ENCODE measurements around the gene AUTS2. TPM values are rescaled to one million over a fixed set of nuclear protein-coding genes. Genes with fewer than 3 reads are reported as not detected.

Gene AUTS2
- total RNA-seq, 1 experiment from 2014 or later = 50.0 TPM

DNA sequence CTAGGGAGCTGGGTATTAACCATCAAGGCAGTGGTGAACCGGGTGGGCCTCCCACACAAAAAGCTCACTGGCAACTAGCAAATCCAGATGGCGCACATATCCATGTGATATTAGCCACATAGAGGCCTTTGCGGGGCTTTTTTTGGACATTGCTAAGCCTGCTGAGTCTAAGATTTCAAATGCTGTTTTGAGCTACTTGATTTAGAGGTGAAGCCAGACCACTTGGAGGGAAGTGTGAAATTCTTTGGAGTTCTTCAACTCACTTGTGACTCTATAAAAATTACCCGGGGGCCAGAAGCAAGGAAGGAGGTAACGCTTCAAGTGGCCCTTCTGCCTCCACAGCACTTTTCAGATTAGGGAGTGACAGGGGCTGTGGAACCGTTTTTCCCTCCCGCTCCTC is 913.9 kb downstream of the AUTS2 start:
- ATAC-seq (no peak), DNase-seq (ENCODE audit: low spot score) (no peak)
- no peak overlapping the region for H3K27ac Mint-ChIP-seq
- H3K4me3 Mint-ChIP-seq = no peak overlapping the region
- H3K9me3 Mint-ChIP-seq = peaks cover 5% of the 10 kb centered on the region; the same call in 1 of the 2 replicates
- H3K4me1 Mint-ChIP-seq = no peaks in the 10 kb centered on the region
- ChIA-PET POLR2A (interaction anchor here (0.7 kb wide), 2 partner anchors 29 to 467 kb away, joined by 3 read pairs; no protein-coding TSS in a partner anchor), CTCF (interaction anchor here (1.0 kb wide), 1 partner anchor 186 kb away, joined by 4 read pairs; no protein-coding TSS in a partner anchor)
- no peaks in the 10 kb centered on the region; the same call in 1 of the 2 replicates for H3K27me3 Mint-ChIP-seq (ENCODE audit: low read depth)
- no peak for TF ChIP-seq TCF7 (CRISPR knock-in tag; IDR thresholded peaks at IDR 0.05; ENCODE audit: low read depth)
- H3K36me3 Mint-ChIP-seq = no peaks in the 10 kb centered on the region

GRCh38 chr7:70512761-70513160 is 914.5 kb downstream of the AUTS2 start:
- peaks cover 5% of the 10 kb centered on the region; the same call in 1 of the 2 replicates for H3K9me3 Mint-ChIP-seq
- no peak overlapping the region for H3K4me3 Mint-ChIP-seq
- H3K27me3 Mint-ChIP-seq (ENCODE audit: low read depth) = no peaks in the 10 kb centered on the region; the same call in 1 of the 2 replicates
- no peak for DNase-seq (ENCODE audit: low spot score)
- ChIA-PET CTCF (interaction anchor here (1.0 kb wide), 1 partner anchor 186 kb away, joined by 4 read pairs; no protein-coding TSS in a partner anchor), POLR2A (interaction anchor here (0.7 kb wide), 2 partner anchors 30 to 468 kb away, joined by 3 read pairs; no protein-coding TSS in a partner anchor)
- TF ChIP-seq RORB (CRISPR knock-in tag; IDR thresholded peaks at IDR 0.05) (no peak), CBFB (CRISPR knock-in tag; IDR thresholded peaks at IDR 0.05; ENCODE audit: low read depth) (no peak), PRRX2 (CRISPR knock-in tag; IDR thresholded peaks at IDR 0.05) (no peak), SMAD3 (CRISPR knock-in tag; IDR thresholded peaks at IDR 0.05; ENCODE audit: borderline replicate concordance) (no peak), TEAD4 (CRISPR knock-in tag; IDR thresholded peaks at IDR 0.05) (no peak), ETV6 (CRISPR knock-in tag; IDR thresholded peaks at IDR 0.05) (no peak), GTF2I (CRISPR knock-in tag; conservative IDR thresholded peaks at IDR 0.05) (no peak), OVOL2 (CRISPR knock-in tag; IDR thresholded peaks at IDR 0.05; ENCODE audit: borderline replicate concordance) (no peak), ATF2 (CRISPR knock-in tag; IDR thresholded peaks at IDR 0.05; ENCODE audit: borderline replicate concordance, low read depth) (no peak), JAZF1 (CRISPR knock-in tag; IDR thresholded peaks at IDR 0.05) (no peak), NFE2L1 (CRISPR knock-in tag; IDR thresholded peaks at IDR 0.05) (no peak), ZNF121 (CRISPR knock-in tag; IDR thresholded peaks at IDR 0.05) (no peak), ZBTB43 (CRISPR knock-in tag; IDR thresholded peaks at IDR 0.05) (no peak), E2F4 (CRISPR knock-in tag; IDR thresholded peaks at IDR 0.05; ENCODE audit: borderline replicate concordance, low read depth) (no peak), SP1 (CRISPR knock-in tag; conservative IDR thresholded peaks at IDR 0.05) (no peak)
- TF ChIP-seq, protein P1, sequence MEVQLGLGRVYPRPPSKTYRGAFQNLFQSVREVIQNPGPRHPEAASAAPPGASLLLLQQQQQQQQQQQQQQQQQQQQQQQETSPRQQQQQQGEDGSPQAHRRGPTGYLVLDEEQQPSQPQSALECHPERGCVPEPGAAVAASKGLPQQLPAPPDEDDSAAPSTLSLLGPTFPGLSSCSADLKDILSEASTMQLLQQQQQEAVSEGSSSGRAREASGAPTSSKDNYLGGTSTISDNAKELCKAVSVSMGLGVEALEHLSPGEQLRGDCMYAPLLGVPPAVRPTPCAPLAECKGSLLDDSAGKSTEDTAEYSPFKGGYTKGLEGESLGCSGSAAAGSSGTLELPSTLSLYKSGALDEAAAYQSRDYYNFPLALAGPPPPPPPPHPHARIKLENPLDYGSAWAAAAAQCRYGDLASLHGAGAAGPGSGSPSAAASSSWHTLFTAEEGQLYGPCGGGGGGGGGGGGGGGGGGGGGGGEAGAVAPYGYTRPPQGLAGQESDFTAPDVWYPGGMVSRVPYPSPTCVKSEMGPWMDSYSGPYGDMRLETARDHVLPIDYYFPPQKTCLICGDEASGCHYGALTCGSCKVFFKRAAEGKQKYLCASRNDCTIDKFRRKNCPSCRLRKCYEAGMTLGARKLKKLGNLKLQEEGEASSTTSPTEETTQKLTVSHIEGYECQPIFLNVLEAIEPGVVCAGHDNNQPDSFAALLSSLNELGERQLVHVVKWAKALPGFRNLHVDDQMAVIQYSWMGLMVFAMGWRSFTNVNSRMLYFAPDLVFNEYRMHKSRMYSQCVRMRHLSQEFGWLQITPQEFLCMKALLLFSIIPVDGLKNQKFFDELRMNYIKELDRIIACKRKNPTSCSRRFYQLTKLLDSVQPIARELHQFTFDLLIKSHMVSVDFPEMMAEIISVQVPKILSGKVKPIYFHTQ (CRISPR knock-in tag; IDR thresholded peaks at IDR 0.05) = no peak
- TF ChIP-seq, protein P2, sequence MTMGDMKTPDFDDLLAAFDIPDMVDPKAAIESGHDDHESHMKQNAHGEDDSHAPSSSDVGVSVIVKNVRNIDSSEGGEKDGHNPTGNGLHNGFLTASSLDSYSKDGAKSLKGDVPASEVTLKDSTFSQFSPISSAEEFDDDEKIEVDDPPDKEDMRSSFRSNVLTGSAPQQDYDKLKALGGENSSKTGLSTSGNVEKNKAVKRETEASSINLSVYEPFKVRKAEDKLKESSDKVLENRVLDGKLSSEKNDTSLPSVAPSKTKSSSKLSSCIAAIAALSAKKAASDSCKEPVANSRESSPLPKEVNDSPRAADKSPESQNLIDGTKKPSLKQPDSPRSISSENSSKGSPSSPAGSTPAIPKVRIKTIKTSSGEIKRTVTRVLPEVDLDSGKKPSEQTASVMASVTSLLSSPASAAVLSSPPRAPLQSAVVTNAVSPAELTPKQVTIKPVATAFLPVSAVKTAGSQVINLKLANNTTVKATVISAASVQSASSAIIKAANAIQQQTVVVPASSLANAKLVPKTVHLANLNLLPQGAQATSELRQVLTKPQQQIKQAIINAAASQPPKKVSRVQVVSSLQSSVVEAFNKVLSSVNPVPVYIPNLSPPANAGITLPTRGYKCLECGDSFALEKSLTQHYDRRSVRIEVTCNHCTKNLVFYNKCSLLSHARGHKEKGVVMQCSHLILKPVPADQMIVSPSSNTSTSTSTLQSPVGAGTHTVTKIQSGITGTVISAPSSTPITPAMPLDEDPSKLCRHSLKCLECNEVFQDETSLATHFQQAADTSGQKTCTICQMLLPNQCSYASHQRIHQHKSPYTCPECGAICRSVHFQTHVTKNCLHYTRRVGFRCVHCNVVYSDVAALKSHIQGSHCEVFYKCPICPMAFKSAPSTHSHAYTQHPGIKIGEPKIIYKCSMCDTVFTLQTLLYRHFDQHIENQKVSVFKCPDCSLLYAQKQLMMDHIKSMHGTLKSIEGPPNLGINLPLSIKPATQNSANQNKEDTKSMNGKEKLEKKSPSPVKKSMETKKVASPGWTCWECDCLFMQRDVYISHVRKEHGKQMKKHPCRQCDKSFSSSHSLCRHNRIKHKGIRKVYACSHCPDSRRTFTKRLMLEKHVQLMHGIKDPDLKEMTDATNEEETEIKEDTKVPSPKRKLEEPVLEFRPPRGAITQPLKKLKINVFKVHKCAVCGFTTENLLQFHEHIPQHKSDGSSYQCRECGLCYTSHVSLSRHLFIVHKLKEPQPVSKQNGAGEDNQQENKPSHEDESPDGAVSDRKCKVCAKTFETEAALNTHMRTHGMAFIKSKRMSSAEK (CRISPR knock-in tag; IDR thresholded peaks at IDR 0.05; ENCODE audit: borderline replicate concordance) = no peak
- TF ChIP-seq, protein P3, sequence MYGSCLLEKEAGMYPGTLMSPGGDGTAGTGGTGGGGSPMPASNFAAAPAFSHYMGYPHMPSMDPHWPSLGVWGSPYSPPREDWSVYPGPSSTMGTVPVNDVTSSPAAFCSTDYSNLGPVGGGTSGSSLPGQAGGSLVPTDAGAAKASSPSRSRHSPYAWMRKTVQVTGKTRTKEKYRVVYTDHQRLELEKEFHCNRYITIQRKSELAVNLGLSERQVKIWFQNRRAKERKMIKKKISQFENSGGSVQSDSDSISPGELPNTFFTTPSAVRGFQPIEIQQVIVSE (CRISPR knock-in tag; IDR thresholded peaks at IDR 0.05; ENCODE audit: borderline replicate concordance) = no peak
- TF ChIP-seq, protein P4, sequence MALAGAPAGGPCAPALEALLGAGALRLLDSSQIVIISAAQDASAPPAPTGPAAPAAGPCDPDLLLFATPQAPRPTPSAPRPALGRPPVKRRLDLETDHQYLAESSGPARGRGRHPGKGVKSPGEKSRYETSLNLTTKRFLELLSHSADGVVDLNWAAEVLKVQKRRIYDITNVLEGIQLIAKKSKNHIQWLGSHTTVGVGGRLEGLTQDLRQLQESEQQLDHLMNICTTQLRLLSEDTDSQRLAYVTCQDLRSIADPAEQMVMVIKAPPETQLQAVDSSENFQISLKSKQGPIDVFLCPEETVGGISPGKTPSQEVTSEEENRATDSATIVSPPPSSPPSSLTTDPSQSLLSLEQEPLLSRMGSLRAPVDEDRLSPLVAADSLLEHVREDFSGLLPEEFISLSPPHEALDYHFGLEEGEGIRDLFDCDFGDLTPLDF (CRISPR knock-in tag; IDR thresholded peaks at IDR 0.05) = no peak
- H3K4me1 Mint-ChIP-seq = no peaks in the 10 kb centered on the region
- no peak for ATAC-seq
- no peak overlapping the region for H3K27ac Mint-ChIP-seq
- H3K36me3 Mint-ChIP-seq = no peaks in the 10 kb centered on the region
